ENCODE results near the gene TMEM218. TPM values are rescaled to one million over a fixed set of nuclear protein-coding genes. Genes with fewer than 3 reads are reported as not detected.

TMEM218 gene
- total and polyA plus RNA-seq, 3 experiments from 2014 or later, result 22.5 to 36.6 (median 25.5) TPM

DNA sequence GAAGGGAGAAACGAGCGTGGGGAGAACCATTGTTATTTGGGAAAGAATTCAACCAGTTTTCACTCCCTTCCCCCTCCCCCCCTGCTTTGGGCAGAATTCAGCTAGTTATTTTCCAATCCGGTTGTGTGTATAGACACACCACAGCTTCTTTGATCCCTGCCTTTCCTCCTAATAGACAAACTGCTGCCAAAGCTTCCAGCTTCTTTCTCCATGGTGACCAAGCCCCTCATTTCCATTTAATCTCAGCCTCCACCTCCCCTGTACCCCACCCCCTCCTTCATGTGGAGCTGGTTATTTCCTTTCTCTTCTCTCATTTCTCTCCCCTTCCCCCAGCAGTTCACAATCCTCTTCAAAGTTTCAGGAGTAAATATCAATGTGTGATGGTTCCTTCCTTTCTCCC is 28.4 kb upstream of the TMEM218 start:
- no peaks in the 10 kb centered on the region for H3K9me3 Mint-ChIP-seq
- DNase-seq, result no peak
- peaks cover 20% of the 10 kb centered on the region for H3K27me3 ChIP-seq (ENCODE audit: insufficient read depth, low read length, poor library complexity, severe bottlenecking)
- H3K36me3 ChIP-seq (ENCODE audit: insufficient read depth, low read length), result no peaks in the 10 kb centered on the region
- H3K36me3 Mint-ChIP-seq, result no peaks in the 10 kb centered on the region
- H3K27ac Mint-ChIP-seq, result peak overlapping the region in 1 of 8 donors; percentile 75
- no peaks in the 10 kb centered on the region for H3K9me3 ChIP-seq (ENCODE audit: low read length)
- POLR2A ChIA-PET, result no interaction called here
- no peak overlapping the region for H3K4me3 Mint-ChIP-seq
- H3K27ac ChIP-seq (ENCODE audit: low read depth, low read length), result no peak overlapping the region
- H3K4me1 ChIP-seq (ENCODE audit: insufficient read depth, low read length), result no peaks in the 10 kb centered on the region
- H3K27me3 Mint-ChIP-seq, result peaks cover 14 to 77% of the 10 kb centered on the region in 2 donors
- H3K4me1 Mint-ChIP-seq, result peaks cover 4 to 5% (median 5%) of the 10 kb centered on the region in 3 donors
- no peak overlapping the region for H3K4me3 ChIP-seq (ENCODE audit: low read length)
- CTCF ChIA-PET, result interaction anchor here (1.2 to 4.2 kb wide), 3 partner anchors 49 to 223 kb away, joined by 3 to 30 read pairs (median 3); no protein-coding TSS in a partner anchor

GRCh38 chr11:125138966-125139365 is 27.5 kb upstream of the TMEM218 start:
- Histone ChIP-seq H3K36me3 (ENCODE audit: insufficient read depth, low read length) (no peaks in the 10 kb centered on the region), H3K27ac (ENCODE audit: low read depth, low read length) (no peak overlapping the region), H3K9me3 (ENCODE audit: low read length) (no peaks in the 10 kb centered on the region), H3K4me3 (ENCODE audit: low read length) (no peak overlapping the region), H3K27me3 (ENCODE audit: insufficient read depth, low read length, poor library complexity, severe bottlenecking) (peaks cover 20% of the 10 kb centered on the region), H3K4me1 (ENCODE audit: insufficient read depth, low read length) (no peaks in the 10 kb centered on the region)
- H3K27me3 Mint-ChIP-seq, result peaks cover 12 to 76% of the 10 kb centered on the region in 2 donors
- no peak for DNase-seq
- no peaks in the 10 kb centered on the region for H3K9me3 Mint-ChIP-seq
- no peak overlapping the region for H3K27ac Mint-ChIP-seq
- H3K4me1 Mint-ChIP-seq, result peaks cover 4 to 5% (median 5%) of the 10 kb centered on the region in 3 donors
- H3K4me3 Mint-ChIP-seq, result no peak overlapping the region
- POLR2A ChIA-PET, result no interaction called here
- H3K36me3 Mint-ChIP-seq, result no peaks in the 10 kb centered on the region
- CTCF ChIA-PET, result no interaction called here

GRCh38 chr11:125136001-125136400 is 24.6 kb upstream of the TMEM218 start:
- no peaks in the 10 kb centered on the region for H3K9me3 Mint-ChIP-seq
- Histone ChIP-seq H3K27me3 (ENCODE audit: insufficient read depth, low read length, poor library complexity, severe bottlenecking) (peaks cover 3% of the 10 kb centered on the region), H3K4me1 (ENCODE audit: insufficient read depth, low read length) (no peaks in the 10 kb centered on the region), H3K9me3 (ENCODE audit: low read length) (no peaks in the 10 kb centered on the region), H3K4me3 (ENCODE audit: low read length) (no peak overlapping the region), H3K36me3 (ENCODE audit: insufficient read depth, low read length) (no peaks in the 10 kb centered on the region), H3K27ac (ENCODE audit: low read depth, low read length) (no peak overlapping the region)
- DNase-seq, result no peak
- no peaks in the 10 kb centered on the region for H3K4me1 Mint-ChIP-seq
- POLR2A ChIA-PET, result no interaction called here
- H3K36me3 Mint-ChIP-seq, result no peaks in the 10 kb centered on the region
- no peak overlapping the region for H3K27ac Mint-ChIP-seq
- no peak overlapping the region for H3K4me3 Mint-ChIP-seq
- H3K27me3 Mint-ChIP-seq, result peaks cover 18 to 76% of the 10 kb centered on the region in 2 donors
- CTCF ChIA-PET, result no interaction called here

- H3K9me3 ChIP-seq (ENCODE audit: low read length), result no peaks in the 10 kb centered on the region
- H3K27ac ChIP-seq (ENCODE audit: low read depth, low read length), result no peak overlapping the region
- POLR2A ChIA-PET, result no interaction called here
- H3K27me3 Mint-ChIP-seq, result peaks cover 29 to 71% of the 10 kb centered on the region in 2 donors
- no peak overlapping the region for H3K27ac Mint-ChIP-seq
- H3K4me1 ChIP-seq (ENCODE audit: insufficient read depth, low read length), result no peaks in the 10 kb centered on the region
- no peaks in the 10 kb centered on the region for H3K36me3 ChIP-seq (ENCODE audit: insufficient read depth, low read length)
- no peak overlapping the region for H3K4me3 ChIP-seq (ENCODE audit: low read length)
- CTCF ChIA-PET, result interaction anchor here (2.0 kb wide), 1 partner anchor 10 kb away, joined by 11 read pairs; no protein-coding TSS in a partner anchor
- no peaks in the 10 kb centered on the region for H3K9me3 Mint-ChIP-seq
- no peak for DNase-seq
- H3K27me3 ChIP-seq (ENCODE audit: insufficient read depth, low read length, poor library complexity, severe bottlenecking), result no peaks in the 10 kb centered on the region
- no peaks in the 10 kb centered on the region for H3K36me3 Mint-ChIP-seq
- peak overlapping the region in 1 of 7 donors; percentile 28 for H3K4me3 Mint-ChIP-seq
- H3K4me1 Mint-ChIP-seq, result no peaks in the 10 kb centered on the region
Observed at GRCh38 chr11:125132596-125132995, 21.2 kb upstream of the TMEM218 start.

- no peak for DNase-seq
- H3K4me1 Mint-ChIP-seq, result no peaks in the 10 kb centered on the region
- CTCF ChIA-PET, result interaction anchor here (2.0 kb wide), 1 partner anchor 10 kb away, joined by 11 read pairs; no protein-coding TSS in a partner anchor
Observed at GRCh38 chr11:125132071-125132470, 20.6 kb upstream of the TMEM218 start.

GRCh38 chr11:125129316-125129993 is 18.0 kb upstream of the TMEM218 start:
- no peak for DNase-seq
- Mint-ChIP-seq H3K36me3 (no peaks in the 10 kb centered on the region), H3K27ac (no peak overlapping the region), H3K4me3 (no peak overlapping the region), H3K9me3 (no peaks in the 10 kb centered on the region), H3K4me1 (no peaks in the 10 kb centered on the region), H3K27me3 (peaks cover 39 to 67% of the 10 kb centered on the region in 2 donors)
- H3K27ac ChIP-seq (ENCODE audit: low read depth, low read length), result no peak overlapping the region
- no peaks in the 10 kb centered on the region for H3K4me1 ChIP-seq (ENCODE audit: insufficient read depth, low read length)
- no peaks in the 10 kb centered on the region for H3K36me3 ChIP-seq (ENCODE audit: insufficient read depth, low read length)
- ChIA-PET POLR2A (no interaction called here), CTCF (interaction anchor here (2.4 kb wide), 1 partner anchor 13 kb away, joined by 9 read pairs; no protein-coding TSS in a partner anchor)
- H3K9me3 ChIP-seq (ENCODE audit: low read length), result no peaks in the 10 kb centered on the region
- peaks cover 8% of the 10 kb centered on the region for H3K27me3 ChIP-seq (ENCODE audit: insufficient read depth, low read length, poor library complexity, severe bottlenecking)
- no peak overlapping the region for H3K4me3 ChIP-seq (ENCODE audit: low read length)

More at GRCh38 chr11:125132071-125132470, 20.6 kb upstream of the TMEM218 start:
- Histone ChIP-seq H3K4me3 (ENCODE audit: low read length) (no peak overlapping the region), H3K4me1 (ENCODE audit: insufficient read depth, low read length) (no peaks in the 10 kb centered on the region), H3K36me3 (ENCODE audit: insufficient read depth, low read length) (no peaks in the 10 kb centered on the region), H3K27me3 (ENCODE audit: insufficient read depth, low read length, poor library complexity, severe bottlenecking) (peaks cover 2% of the 10 kb centered on the region), H3K9me3 (ENCODE audit: low read length) (no peaks in the 10 kb centered on the region), H3K27ac (ENCODE audit: low read depth, low read length) (no peak overlapping the region)
- no peaks in the 10 kb centered on the region for H3K36me3 Mint-ChIP-seq
- H3K4me3 Mint-ChIP-seq, result no peak overlapping the region
- H3K9me3 Mint-ChIP-seq, result no peaks in the 10 kb centered on the region
- peaks cover 33 to 76% of the 10 kb centered on the region in 2 donors for H3K27me3 Mint-ChIP-seq
- peak overlapping the region in 1 of 8 donors; percentile 55 for H3K27ac Mint-ChIP-seq
- POLR2A ChIA-PET, result no interaction called here

DNA sequence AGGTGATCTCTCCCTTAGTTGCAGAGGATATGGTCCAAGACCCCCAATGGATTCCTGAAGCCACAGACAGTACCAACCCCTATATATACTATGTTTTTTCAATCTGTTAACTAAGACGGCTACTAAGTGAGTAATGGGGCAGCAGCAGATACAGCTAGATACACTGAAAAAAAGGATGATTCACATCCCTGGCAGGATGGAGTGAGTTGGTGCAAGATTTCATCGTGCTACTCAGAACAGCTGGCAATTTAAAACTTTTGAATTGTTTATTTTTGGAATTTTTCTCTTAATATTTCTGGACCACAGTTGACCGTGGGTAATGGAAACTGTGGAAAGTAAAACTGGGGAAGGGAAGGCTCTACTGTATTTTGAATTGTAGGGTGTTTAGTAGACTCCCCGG is 17.0 kb upstream of the TMEM218 start:
- ChIA-PET CTCF (interaction anchor here (2.4 kb wide), 1 partner anchor 14 kb away, joined by 9 read pairs; no protein-coding TSS in a partner anchor), POLR2A (no interaction called here)
- Mint-ChIP-seq H3K4me3 (no peak overlapping the region), H3K9me3 (no peaks in the 10 kb centered on the region), H3K4me1 (peaks cover 0 to 6% (median 2%) of the 10 kb centered on the region in 3 donors), H3K27ac (no peak overlapping the region), H3K36me3 (no peaks in the 10 kb centered on the region), H3K27me3 (peaks cover 37 to 67% of the 10 kb centered on the region in 2 donors)
- DNase-seq, result no peak
- no peaks in the 10 kb centered on the region for H3K36me3 ChIP-seq (ENCODE audit: insufficient read depth, low read length)
- H3K9me3 ChIP-seq (ENCODE audit: low read length), result no peaks in the 10 kb centered on the region
- H3K4me1 ChIP-seq (ENCODE audit: insufficient read depth, low read length), result no peaks in the 10 kb centered on the region
- H3K27me3 ChIP-seq (ENCODE audit: insufficient read depth, low read length, poor library complexity, severe bottlenecking), result peaks cover 8% of the 10 kb centered on the region
- no peak overlapping the region for H3K27ac ChIP-seq (ENCODE audit: low read depth, low read length)
- no peak overlapping the region for H3K4me3 ChIP-seq (ENCODE audit: low read length)

GRCh38 chr11:125124618-125124992 is 13.2 kb upstream of the TMEM218 start:
- peaks cover 29 to 61% of the 10 kb centered on the region in 2 donors for H3K27me3 Mint-ChIP-seq
- ChIA-PET POLR2A (interaction anchor here (0.7 kb wide), 1 partner anchor 253 kb away, joined by 5 read pairs; no protein-coding TSS in a partner anchor), CTCF (interaction anchor here (0.7 to 1.7 kb wide), 12 partner anchors 10 to 1619 kb away, joined by 3 to 9 read pairs (median 4); partner anchors contain the start of gene TMEM218)
- H3K36me3 Mint-ChIP-seq, result no peaks in the 10 kb centered on the region
- Histone ChIP-seq H3K36me3 (ENCODE audit: insufficient read depth, low read length) (no peaks in the 10 kb centered on the region), H3K9me3 (ENCODE audit: low read length) (no peaks in the 10 kb centered on the region), H3K4me1 (ENCODE audit: insufficient read depth, low read length) (no peaks in the 10 kb centered on the region), H3K4me3 (ENCODE audit: low read length) (no peak overlapping the region), H3K27ac (ENCODE audit: low read depth, low read length) (no peak overlapping the region), H3K27me3 (ENCODE audit: insufficient read depth, low read length, poor library complexity, severe bottlenecking) (peaks cover 8% of the 10 kb centered on the region)
- H3K4me3 Mint-ChIP-seq, result no peak overlapping the region
- H3K9me3 Mint-ChIP-seq, result no peaks in the 10 kb centered on the region
- no peak overlapping the region for H3K27ac Mint-ChIP-seq
- peaks cover 0 to 6% (median 2%) of the 10 kb centered on the region in 3 donors for H3K4me1 Mint-ChIP-seq
- no peak for DNase-seq

Data from CD8-positive, alpha-beta memory T cell (primary cell).